DOHH2 (cell line): ENCODE results near the gene PARP14.

ENCODE experiments used
- CTCF ChIP-seq: fragments of 200-600 bp; sonication (generic); IDR thresholded peaks from one replicate; pipeline ENCODE4 v1.5.1; 2014; ENCODE audit warnings: antibody characterized with exemption, mild to moderate bottlenecking, low read depth, low read length; ENCODE audit not compliant: poor library complexity, severe bottlenecking
- EZH2phosphoT487 ChIP-seq: fragments of 200-600 bp; sonication (generic); IDR thresholded peaks from 2 replicates; pipeline ENCODE4 v1.6.1; 2017; ENCODE audit warnings: borderline replicate concordance, mild to moderate bottlenecking, antibody characterized with exemption, low read length, moderate library complexity, mixed read lengths

DNA sequence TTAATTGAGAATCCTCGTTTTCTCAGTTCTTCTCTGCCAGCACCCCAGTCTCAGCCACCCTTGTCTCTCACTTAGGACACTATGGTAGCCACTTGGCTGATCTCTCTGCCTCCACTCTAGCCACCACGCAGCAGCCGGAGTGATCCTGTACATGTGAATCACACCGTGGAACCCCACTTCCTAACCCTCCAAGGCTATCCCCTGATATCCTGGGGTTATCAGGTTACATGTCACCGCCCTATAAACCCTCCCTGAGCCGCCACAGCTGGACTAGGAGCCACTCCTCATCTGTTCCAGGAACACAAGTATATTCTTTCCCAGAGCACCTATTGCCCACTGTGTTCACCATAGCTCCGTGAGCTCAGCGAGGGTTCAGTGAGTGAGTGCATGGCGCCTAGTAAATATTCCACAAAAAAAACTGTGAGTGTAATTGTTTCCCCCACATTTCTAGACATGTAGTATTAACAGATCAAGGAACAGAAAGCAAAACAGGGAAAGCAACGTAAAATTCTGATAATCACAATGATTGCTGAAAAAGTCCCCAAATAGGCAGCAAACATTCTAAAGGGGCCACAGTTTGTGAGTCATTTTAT lies 661 bp upstream of the PARP14 start:
- TF ChIP-seq EZH2phosphoT487 (no peak), CTCF (no peak)
